ENCODE data around the gene PEAK1. TPM values are rescaled to one million over a fixed set of nuclear protein-coding genes. Genes with fewer than 3 reads are reported as not detected.
A peak's percentile ranks its signal among the peaks of the same experiment; 100 is the strongest.

Gene PEAK1
- total and polyA plus RNA-seq, 2 experiments from 2014 or later = 15.8 to 42.0 TPM

- H3K4me1 ChIP-seq (ENCODE audit: low read depth) = peaks cover 49% of the 10 kb centered on the region
- H3K36me3 ChIP-seq = peaks cover 1% of the 10 kb centered on the region
- no peak for DNase-seq (ENCODE audit: low read depth in 1 of 2, low spot score in 1 of 2)
- no peaks in the 10 kb centered on the region for H3K9me3 ChIP-seq (ENCODE audit: low read depth)
- H3K27me3 ChIP-seq = no peaks in the 10 kb centered on the region
- H3K27ac ChIP-seq = no peak overlapping the region
- no peak for TF ChIP-seq CTCF (IDR thresholded peaks at IDR 0.05; ENCODE audit: low read depth, low read length)
- H3K4me3 ChIP-seq = no peak overlapping the region
Observed at GRCh38 chr15:77057685-77058084, 362.2 kb downstream of the PEAK1 start.

GRCh38 chr15:77057072-77057471 lies 362.8 kb downstream of the PEAK1 start:
- Histone ChIP-seq H3K27ac (no peak overlapping the region), H3K36me3 (peaks cover 8% of the 10 kb centered on the region), H3K4me3 (no peak overlapping the region), H3K9me3 (ENCODE audit: low read depth) (no peaks in the 10 kb centered on the region), H3K4me1 (ENCODE audit: low read depth) (peaks cover 46% of the 10 kb centered on the region), H3K27me3 (no peaks in the 10 kb centered on the region)
- TF ChIP-seq CTCF (IDR thresholded peaks at IDR 0.05; ENCODE audit: low read depth, low read length) = no peak
- DNase-seq (ENCODE audit: low read depth in 1 of 2, low spot score in 1 of 2) = no peak

- TF ChIP-seq CTCF (IDR thresholded peaks at IDR 0.05; ENCODE audit: low read depth, low read length) = no peak
- H3K4me1 ChIP-seq (ENCODE audit: low read depth) = peaks cover 19% of the 10 kb centered on the region
- no peak overlapping the region for H3K27ac ChIP-seq
- H3K9me3 ChIP-seq (ENCODE audit: low read depth) = no peaks in the 10 kb centered on the region
- peak in 1 of 2 donors; percentile 48 for DNase-seq (ENCODE audit: low read depth in 1 of 2, low spot score in 1 of 2)
- H3K27me3 ChIP-seq = no peaks in the 10 kb centered on the region
- H3K4me3 ChIP-seq = no peak overlapping the region
- peaks cover 27% of the 10 kb centered on the region for H3K36me3 ChIP-seq
Observed at GRCh38 chr15:77053709-77054108, 366.2 kb downstream of the PEAK1 start.

- H3K27me3 ChIP-seq = no peaks in the 10 kb centered on the region
- H3K27ac ChIP-seq = no peak overlapping the region
- peaks cover 32% of the 10 kb centered on the region for H3K36me3 ChIP-seq
- no peaks in the 10 kb centered on the region for H3K9me3 ChIP-seq (ENCODE audit: low read depth)
- no peak for DNase-seq (ENCODE audit: low read depth in 1 of 2, low spot score in 1 of 2)
- H3K4me1 ChIP-seq (ENCODE audit: low read depth) = peaks cover 17% of the 10 kb centered on the region
- H3K4me3 ChIP-seq = no peak overlapping the region
- no peak for TF ChIP-seq CTCF (IDR thresholded peaks at IDR 0.05; ENCODE audit: low read depth, low read length)
Observed at GRCh38 chr15:77052556-77052955, 367.3 kb downstream of the PEAK1 start.

Other genes with a start within 250 kb of the PEAK1 start
- 45.6 and 59.3 TPM in 2 replicates for gene HMG20A, start 784 bp upstream of the PEAK1 start, total RNA-seq
- gene HMG20A, start 784 bp upstream of the PEAK1 start, polyA plus RNA-seq = 40.0 and 47.5 TPM in 2 replicates
- 21.8 and 31.8 TPM in 2 replicates for gene LINGO1, start 212.8 kb upstream of the PEAK1 start, total RNA-seq
- gene LINGO1, start 212.8 kb upstream of the PEAK1 start, polyA plus RNA-seq = 37.0 and 75.4 TPM in 2 replicates

Data from cardiac muscle cell (in vitro differentiated cells and primary cell).